GM12801 (cell line): ENCODE results near the gene ABCB4.

Experiments
- TF ChIP-seq, protein P1 (sequence below): IDR thresholded peaks from one replicate; pipeline ENCODE4 v1.5.1; 2011; ENCODE audit warnings: control low read depth; ENCODE audit not compliant: insufficient read length; ENCODE audit errors: extremely low read depth

ABCB4 gene

DNA sequence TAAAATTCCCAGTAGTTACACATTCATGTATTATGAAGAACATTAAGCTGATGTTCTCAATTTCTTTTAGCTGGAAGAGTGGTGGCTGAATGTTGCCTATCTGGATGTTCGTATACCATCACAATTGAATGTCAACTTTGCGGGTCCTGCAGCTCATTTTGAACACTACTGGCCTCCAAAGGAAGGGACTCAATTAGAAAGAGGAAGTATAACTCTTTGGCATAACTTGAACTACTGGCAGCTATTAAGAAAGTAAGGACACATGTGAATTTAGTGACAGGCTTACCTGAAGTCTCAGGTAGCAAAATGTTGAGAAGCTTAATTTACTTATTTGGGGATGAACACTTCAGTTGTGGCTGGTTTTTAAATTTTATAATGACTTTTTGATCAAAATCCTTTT is 114.2 kb downstream of the ABCB4 start:
- TF ChIP-seq, protein P1, sequence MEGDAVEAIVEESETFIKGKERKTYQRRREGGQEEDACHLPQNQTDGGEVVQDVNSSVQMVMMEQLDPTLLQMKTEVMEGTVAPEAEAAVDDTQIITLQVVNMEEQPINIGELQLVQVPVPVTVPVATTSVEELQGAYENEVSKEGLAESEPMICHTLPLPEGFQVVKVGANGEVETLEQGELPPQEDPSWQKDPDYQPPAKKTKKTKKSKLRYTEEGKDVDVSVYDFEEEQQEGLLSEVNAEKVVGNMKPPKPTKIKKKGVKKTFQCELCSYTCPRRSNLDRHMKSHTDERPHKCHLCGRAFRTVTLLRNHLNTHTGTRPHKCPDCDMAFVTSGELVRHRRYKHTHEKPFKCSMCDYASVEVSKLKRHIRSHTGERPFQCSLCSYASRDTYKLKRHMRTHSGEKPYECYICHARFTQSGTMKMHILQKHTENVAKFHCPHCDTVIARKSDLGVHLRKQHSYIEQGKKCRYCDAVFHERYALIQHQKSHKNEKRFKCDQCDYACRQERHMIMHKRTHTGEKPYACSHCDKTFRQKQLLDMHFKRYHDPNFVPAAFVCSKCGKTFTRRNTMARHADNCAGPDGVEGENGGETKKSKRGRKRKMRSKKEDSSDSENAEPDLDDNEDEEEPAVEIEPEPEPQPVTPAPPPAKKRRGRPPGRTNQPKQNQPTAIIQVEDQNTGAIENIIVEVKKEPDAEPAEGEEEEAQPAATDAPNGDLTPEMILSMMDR = no peak

DNA sequence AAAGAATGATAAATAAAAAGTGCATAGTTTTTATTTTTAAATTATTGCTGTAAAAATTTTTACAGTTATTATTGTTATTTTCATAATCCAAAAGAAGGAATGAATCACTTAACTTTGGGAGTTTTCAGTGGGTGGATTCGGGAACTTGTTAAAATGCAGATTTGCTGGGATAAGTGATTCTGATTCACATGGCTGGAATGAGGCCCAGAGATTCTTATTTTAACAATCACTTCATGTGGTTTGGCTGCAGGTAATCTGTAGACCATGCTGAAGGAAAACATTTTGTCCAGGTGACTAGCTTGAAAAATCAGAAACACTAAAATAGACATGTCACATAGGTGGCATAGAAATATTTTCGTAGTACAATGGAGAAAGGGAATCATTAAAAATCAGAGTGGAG is 116.1 kb downstream of the ABCB4 start:
- TF ChIP-seq, protein P1 = no peak

DNA sequence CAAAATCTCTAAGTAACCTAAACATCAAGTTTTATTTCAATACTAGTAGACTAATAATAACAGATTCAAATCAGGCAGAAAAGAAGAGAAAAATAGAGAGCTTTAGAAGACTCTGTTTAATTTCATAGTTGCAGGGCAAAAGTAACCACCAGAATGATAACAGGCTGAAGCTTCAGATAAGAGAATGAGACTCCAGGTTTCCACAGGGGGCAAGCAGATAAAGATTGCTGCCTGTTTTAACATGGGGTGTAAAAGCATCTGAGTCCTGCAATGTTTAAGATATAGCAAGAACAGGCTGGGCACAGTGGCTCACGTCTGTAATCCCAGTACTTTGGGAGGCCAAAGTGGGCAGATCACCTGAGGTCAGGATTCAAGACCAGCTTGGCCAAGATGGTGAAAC is 119.0 kb downstream of the ABCB4 start:
- TF ChIP-seq, protein P1 = no peak

DNA sequence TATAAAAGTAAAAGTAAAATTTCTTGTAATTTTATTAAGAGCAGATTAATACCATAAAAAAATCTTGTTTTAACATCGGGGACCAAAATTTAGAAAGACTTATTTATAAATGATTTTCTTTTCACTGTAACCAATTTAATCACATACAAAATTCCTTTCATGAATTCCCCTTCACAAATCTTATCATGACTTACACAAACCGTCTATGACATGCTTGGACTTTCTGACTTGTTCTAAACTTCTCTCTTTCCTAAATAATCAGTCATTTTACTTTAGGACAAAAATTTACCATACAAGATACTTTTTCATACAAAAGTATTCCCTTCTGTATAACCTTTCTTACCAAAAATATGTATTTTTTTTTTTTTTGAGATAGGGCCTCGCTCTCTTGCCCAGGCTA is 120.7 kb downstream of the ABCB4 start:
- TF ChIP-seq, protein P1 = no peak
